ENCODE data around the gene GLIS1. TPM values are rescaled to one million over a fixed set of nuclear protein-coding genes. Genes with fewer than 3 reads are reported as not detected.
A peak's percentile ranks its signal among the peaks of the same experiment; 100 is the strongest.

The GLIS1 gene
- polyA plus RNA-seq, 1 experiment: 1.9 TPM

DNA sequence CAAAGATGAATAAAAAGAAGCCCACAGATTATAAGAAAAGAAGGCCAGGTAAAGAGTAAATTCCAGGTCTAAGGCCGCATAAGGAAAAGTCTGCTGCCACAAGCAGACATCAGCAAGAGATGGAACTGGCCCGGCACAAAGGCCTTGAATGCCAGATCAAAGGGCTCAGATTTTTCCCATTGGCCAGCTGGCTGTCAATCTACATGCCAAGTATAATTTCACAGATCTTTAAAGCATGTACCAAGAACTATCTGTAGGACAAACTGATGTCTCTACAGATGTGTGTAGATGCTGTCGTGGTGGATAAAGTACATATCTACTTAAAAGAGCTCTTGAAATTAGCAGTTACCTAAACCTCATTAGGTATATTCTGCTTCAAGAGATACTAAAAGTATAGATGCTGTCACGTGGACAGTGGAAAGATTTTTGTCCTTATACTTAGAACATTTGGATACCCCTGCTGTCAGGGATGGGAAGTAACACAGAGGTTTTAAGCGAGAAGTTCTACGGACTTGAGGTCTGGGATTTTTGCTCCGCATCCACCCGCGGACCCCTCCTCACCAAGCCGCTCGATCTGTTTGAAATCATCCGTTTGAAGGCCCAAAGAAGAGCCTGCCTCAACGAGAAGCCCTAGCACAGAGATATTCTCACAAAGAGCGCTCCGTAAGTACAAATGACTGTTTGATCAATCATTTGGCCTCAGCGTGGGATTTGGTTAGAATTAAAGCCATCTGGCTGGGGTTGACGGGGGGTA is 10.1 kb downstream of the GLIS1 start:
- H3K27me3 ChIP-seq (ENCODE audit: control insufficient read depth, insufficient read depth, low read length): no peaks in the 10 kb centered on the region
- no peak overlapping the region for H3K4me3 ChIP-seq (ENCODE audit: low read depth, low read length)
- POLR2A ChIA-PET: no interaction called here
- DNase-seq (ENCODE audit: low read depth): no peak
- CTCF ChIA-PET: no interaction called here
- TF ChIP-seq, protein P1, sequence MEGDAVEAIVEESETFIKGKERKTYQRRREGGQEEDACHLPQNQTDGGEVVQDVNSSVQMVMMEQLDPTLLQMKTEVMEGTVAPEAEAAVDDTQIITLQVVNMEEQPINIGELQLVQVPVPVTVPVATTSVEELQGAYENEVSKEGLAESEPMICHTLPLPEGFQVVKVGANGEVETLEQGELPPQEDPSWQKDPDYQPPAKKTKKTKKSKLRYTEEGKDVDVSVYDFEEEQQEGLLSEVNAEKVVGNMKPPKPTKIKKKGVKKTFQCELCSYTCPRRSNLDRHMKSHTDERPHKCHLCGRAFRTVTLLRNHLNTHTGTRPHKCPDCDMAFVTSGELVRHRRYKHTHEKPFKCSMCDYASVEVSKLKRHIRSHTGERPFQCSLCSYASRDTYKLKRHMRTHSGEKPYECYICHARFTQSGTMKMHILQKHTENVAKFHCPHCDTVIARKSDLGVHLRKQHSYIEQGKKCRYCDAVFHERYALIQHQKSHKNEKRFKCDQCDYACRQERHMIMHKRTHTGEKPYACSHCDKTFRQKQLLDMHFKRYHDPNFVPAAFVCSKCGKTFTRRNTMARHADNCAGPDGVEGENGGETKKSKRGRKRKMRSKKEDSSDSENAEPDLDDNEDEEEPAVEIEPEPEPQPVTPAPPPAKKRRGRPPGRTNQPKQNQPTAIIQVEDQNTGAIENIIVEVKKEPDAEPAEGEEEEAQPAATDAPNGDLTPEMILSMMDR (IDR thresholded peaks at IDR 0.05; ENCODE audit: insufficient read depth, low read depth, low read length): no peak
- H3K36me3 ChIP-seq (ENCODE audit: control insufficient read depth, insufficient read depth, low read length): no peaks in the 10 kb centered on the region; the same call in 1 of the 2 replicates

DNA sequence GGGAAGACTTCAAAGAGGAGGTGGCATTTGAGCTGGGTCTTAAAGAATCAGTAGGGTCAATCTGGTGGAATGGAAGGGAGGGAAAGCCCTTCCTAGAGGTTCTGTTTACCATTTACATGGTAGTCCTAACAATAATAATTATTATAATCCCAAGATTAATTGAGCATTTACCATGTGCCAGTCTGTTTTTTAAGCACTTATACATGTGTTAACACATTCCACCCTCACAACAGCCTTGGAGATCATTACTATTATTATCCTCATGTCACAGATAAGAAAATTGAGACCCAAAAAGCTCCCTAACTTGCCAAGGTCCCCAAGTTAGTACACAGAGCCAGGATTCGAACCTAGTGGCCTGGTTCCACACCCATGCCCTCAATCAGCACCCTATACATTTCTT is 10.8 kb downstream of the GLIS1 start:
- TF ChIP-seq, protein P1 (IDR thresholded peaks at IDR 0.05; ENCODE audit: insufficient read depth, low read depth, low read length): no peak
- ChIA-PET POLR2A (no interaction called here), CTCF (no interaction called here)
- H3K27me3 ChIP-seq (ENCODE audit: control insufficient read depth, insufficient read depth, low read length): no peaks in the 10 kb centered on the region
- H3K4me3 ChIP-seq (ENCODE audit: low read depth, low read length): no peak overlapping the region
- no peak for DNase-seq (ENCODE audit: low read depth)
- H3K36me3 ChIP-seq (ENCODE audit: control insufficient read depth, insufficient read depth, low read length): no peaks in the 10 kb centered on the region; the same call in 1 of the 2 replicates

GRCh38 chr1:53727461-53728092 is 11.4 kb downstream of the GLIS1 start:
- TF ChIP-seq, protein P1 (IDR thresholded peaks at IDR 0.05; ENCODE audit: insufficient read depth, low read depth, low read length): no peak
- no peaks in the 10 kb centered on the region; the same call in 1 of the 2 replicates for H3K36me3 ChIP-seq (ENCODE audit: control insufficient read depth, insufficient read depth, low read length)
- CTCF ChIA-PET: interaction anchor here (0.6 to 1.3 kb wide), 2 partner anchors 32 to 155 kb away, joined by 3 to 5 read pairs; no protein-coding TSS in a partner anchor
- DNase-seq (ENCODE audit: low read depth): no peak
- H3K4me3 ChIP-seq (ENCODE audit: low read depth, low read length): no peak overlapping the region
- no peaks in the 10 kb centered on the region for H3K27me3 ChIP-seq (ENCODE audit: control insufficient read depth, insufficient read depth, low read length)
- POLR2A ChIA-PET: no interaction called here

DNA sequence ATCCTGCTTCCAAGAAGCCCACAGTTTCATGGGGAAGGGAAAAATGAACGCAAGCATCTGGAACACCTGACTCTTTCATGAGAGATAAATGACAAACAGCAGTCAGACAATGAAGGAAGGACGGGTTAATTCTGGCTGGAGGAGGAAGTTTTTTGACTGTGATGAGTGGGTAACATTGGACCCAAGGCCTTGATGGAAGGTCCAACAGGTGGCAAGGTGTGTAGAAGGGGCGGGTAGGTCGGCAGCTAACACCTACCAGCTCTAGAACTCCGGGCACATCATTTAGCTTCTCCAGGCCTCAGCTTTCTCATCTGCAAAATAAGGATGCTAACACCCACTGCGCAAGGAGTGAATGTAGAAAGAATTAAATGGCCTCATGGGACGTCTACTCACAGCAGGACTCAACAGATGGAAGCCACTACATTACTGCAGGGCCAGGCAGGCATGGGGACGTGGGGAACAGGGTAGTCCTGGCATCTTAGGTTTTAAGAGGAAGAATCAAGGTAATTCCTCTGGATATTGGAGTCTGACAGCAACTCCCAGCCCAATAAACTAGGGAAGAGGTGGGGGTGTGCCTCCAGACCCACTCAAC is 12.9 kb downstream of the GLIS1 start:
- ChIA-PET POLR2A (no interaction called here), CTCF (interaction anchor here (0.8 to 1.3 kb wide), 3 partner anchors 31 to 34 kb away, joined by 3 to 5 read pairs (median 4); no protein-coding TSS in a partner anchor)
- no peak for DNase-seq (ENCODE audit: low read depth)
- TF ChIP-seq, protein P1 (IDR thresholded peaks at IDR 0.05; ENCODE audit: insufficient read depth, low read depth, low read length): no peak
- H3K36me3 ChIP-seq (ENCODE audit: control insufficient read depth, insufficient read depth, low read length): no peaks in the 10 kb centered on the region; the same call in 1 of the 2 replicates
- no peak overlapping the region for H3K4me3 ChIP-seq (ENCODE audit: low read depth, low read length)
- H3K27me3 ChIP-seq (ENCODE audit: control insufficient read depth, insufficient read depth, low read length): no peaks in the 10 kb centered on the region

- no peak for DNase-seq (ENCODE audit: low read depth)
- TF ChIP-seq, protein P1 (IDR thresholded peaks at IDR 0.05; ENCODE audit: insufficient read depth, low read depth, low read length): 0 out of 2 replicates have a peak, but pooled peaks have one; percentile 5
- H3K4me3 ChIP-seq (ENCODE audit: low read depth, low read length): no peak overlapping the region
- H3K36me3 ChIP-seq (ENCODE audit: control insufficient read depth, insufficient read depth, low read length): no peaks in the 10 kb centered on the region; the same call in 1 of the 2 replicates
- no peaks in the 10 kb centered on the region for H3K27me3 ChIP-seq (ENCODE audit: control insufficient read depth, insufficient read depth, low read length)
- CTCF ChIA-PET: interaction anchor here (1.2 kb wide), 2 partner anchors 9 to 31 kb away, joined by 3 to 4 read pairs; no protein-coding TSS in a partner anchor
- POLR2A ChIA-PET: no interaction called here
Measured at GRCh38 chr1:53725238-53725689, 13.7 kb downstream of the GLIS1 start.

All from BJ (cell line).